ENCODE results near the gene SHD. TPM values are rescaled to one million over a fixed set of nuclear protein-coding genes. Genes with fewer than 3 reads are reported as not detected.

Gene SHD
- total RNA-seq, 1 experiment from 2014 or later = 4.4 TPM

GRCh38 chr19:4323692-4324091 lies 44.6 kb downstream of the SHD start:
- Histone ChIP-seq H3K79me1 (ENCODE audit: insufficient read depth, low read depth, low read length, poor library complexity, severe bottlenecking) (no peaks in the 10 kb centered on the region), H3K23me2 (ENCODE audit: insufficient read length, low read depth, low read length, poor library complexity, severe bottlenecking) (peaks cover 9% of the 10 kb centered on the region), H3K79me2 (ENCODE audit: insufficient read depth, low read length) (no peaks in the 10 kb centered on the region), H3K27me3 (ENCODE audit: insufficient read depth, low read length) (no peaks in the 10 kb centered on the region), H2BK120ac (ENCODE audit: low read depth, low read length, poor library complexity, severe bottlenecking) (no peak overlapping the region), H3T11ph (ENCODE audit: low read length) (no peak overlapping the region), H4K5ac (ENCODE audit: insufficient read length, low read depth, low read length) (no peak overlapping the region), H3K56ac (ENCODE audit: insufficient read length, low read depth, low read length) (no peak overlapping the region), H3K23ac (ENCODE audit: insufficient read length, low read depth, low read length) (no peak overlapping the region), H4K91ac (ENCODE audit: insufficient read length, low read depth, low read length) (no peak overlapping the region), H2BK5ac (ENCODE audit: insufficient read length, low read length) (no peak overlapping the region), H2AFZ (ENCODE audit: low read length) (no peak overlapping the region), H2AK5ac (ENCODE audit: insufficient read length, low read length) (no peak overlapping the region), H2BK15ac (ENCODE audit: low read depth, low read length) (no peak overlapping the region), H2BK20ac (ENCODE audit: low read depth, low read length, poor library complexity, severe bottlenecking) (no peak overlapping the region), H3K18ac (ENCODE audit: insufficient read length, low read depth, low read length) (no peak overlapping the region), H4K8ac (replicated peaks; ENCODE audit: insufficient read length, low read depth, low read length) (no peak overlapping the region), H3K4me1 (ENCODE audit: insufficient read depth, low read length) (peaks cover 2% of the 10 kb centered on the region; the same call in 1 of the 2 replicates), H3K27ac (ENCODE audit: insufficient read length, low read depth, low read length) (no peak overlapping the region), H4K20me1 (ENCODE audit: control insufficient read depth, insufficient read depth, insufficient read length) (no peaks in the 10 kb centered on the region), H3K9ac (ENCODE audit: extremely low read depth, insufficient read length, low read length) (no peak overlapping the region), H3K4ac (ENCODE audit: low read depth, low read length) (no peak overlapping the region), H3K9me3 (ENCODE audit: control insufficient read depth, low read depth, low read length) (no peaks in the 10 kb centered on the region), H2BK12ac (ENCODE audit: insufficient read length, low read depth, low read length) (no peak overlapping the region), H3K4me2 (ENCODE audit: insufficient read depth, insufficient read length, low read length) (no peak overlapping the region), H3K14ac (ENCODE audit: insufficient read depth, low read length) (no peak overlapping the region)
- Mint-ChIP-seq H3K4me1 (peaks cover 10 to 11% of the 10 kb centered on the region in 2 experiments), H3K36me3 (ENCODE audit: insufficient read depth in 1 of 3, low read depth in 3 of 3) (peaks cover 30 to 48% (median 33%) of the 10 kb centered on the region in 3 experiments), H3K4me3 (no peak overlapping the region), H3K27ac (no peak overlapping the region), H3K27me3 (ENCODE audit: low read depth) (peaks cover 2% of the 10 kb centered on the region), H3K9me3 (peaks cover 23 to 28% of the 10 kb centered on the region in 2 experiments)
- no peak for DNase-seq
- WGBS (ENCODE audit: extremely low coverage, insufficient read length, low lambda C conversion rate) = no CpG with 5 or more reads among the region's 9 CpGs
- no peak for TF ChIP-seq CTCF (conservative IDR thresholded peaks at IDR 0.05)

All from H9 (cell line).